Activated naive CD8-positive, alpha-beta T cell treated with anti-CD3 and anti-CD28 coated beads, Interleukin-2, amount 10 ng/mL, durations not matched to agents 7 days and 5 days (primary cell): ENCODE results near the gene NABP2. TPM values are rescaled to one million over a fixed set of nuclear protein-coding genes. Genes with fewer than 3 reads are reported as not detected.
A peak's percentile ranks its signal among the peaks of the same experiment; 100 is the strongest.

Source experiments
- ATAC-seq: fragments of 150-1000 bp; cut with Tn5 transposase; one replicate; pipeline ENCODE4 v1.10.0; 2021; ENCODE audit warnings: low read depth, moderate library complexity
- POLR2A ChIA-PET: fragments of 350-600 bp; sonication (Branson Sonifier 250); formaldehyde crosslinking; loops from one replicate; lab custom pipeline; 2021; ENCODE audit warnings: antibody characterized with exemption; lab: Charles Lee
- DNase-seq: peaks from one replicate; pipeline ENCODE4 v3.0.0; 2021
- H3K27ac Mint-ChIP-seq: one replicate; pipeline ENCODE4 v1.8.0; 2022; ENCODE audit warnings: mild to moderate bottlenecking, mixed read lengths
- H3K27me3 Mint-ChIP-seq: one replicate; pipeline ENCODE4 v1.8.0; 2022; ENCODE audit warnings: mild to moderate bottlenecking, moderate library complexity, mixed read lengths
- H3K36me3 Mint-ChIP-seq: one replicate; pipeline ENCODE4 v1.8.0; 2021; ENCODE audit warnings: mild to moderate bottlenecking, mixed read lengths
- H3K4me1 Mint-ChIP-seq: one replicate; pipeline ENCODE4 v1.8.0; 2021; ENCODE audit warnings: mixed read lengths
- H3K4me3 Mint-ChIP-seq: one replicate; pipeline ENCODE4 v1.8.0; 2022; ENCODE audit warnings: mild to moderate bottlenecking, moderate library complexity, mixed read lengths
- H3K9me3 Mint-ChIP-seq: one replicate; pipeline ENCODE4 v1.8.0; 2021; ENCODE audit warnings: mixed read lengths
- total RNA-seq, 2 experiments: library from RNA; stranded (reverse); gene quantifications; one replicate each; pipeline ENCODE4 v1.2.3, GENCODE V29; 2021

NABP2 gene
- total RNA-seq, 2 experiments from 2014 or later = 43.4 to 47.1 TPM

- peak; percentile 15 for ATAC-seq
These were observed 2.8 kb upstream of the NABP2 start for GRCh38 chr12:56221232-56221756.

GRCh38 chr12:56221757-56222530 is 2.2 kb upstream of the NABP2 start, which contains the start of gene RNF41:
Gene RNF41 (minus strand): TSS chr12:56221922. CDS start chr12:56214047, 7,875 bp downstream.
- Mint-ChIP-seq H3K36me3 (peaks cover 5% of the 10 kb centered on the region), H3K27ac (peak within 1 kb of the TSS; percentile 91), H3K4me1 (peaks cover 34% of the 10 kb centered on the region), H3K4me3 (peak within 1 kb of the TSS; percentile 96), H3K9me3 (no peaks in the 10 kb centered on the region), H3K27me3 (no peaks in the 10 kb centered on the region)
- ATAC-seq (peak; percentile 83), DNase-seq (peak; percentile 92)
- POLR2A ChIA-PET = interaction anchor here (0.8 to 4.0 kb wide), 23 partner anchors 14 to 300 kb away, joined by 3 to 39 read pairs (median 4); partner anchors contain the start of genes ANKRD52, CNPY2, COQ10A and ESYT1

More at GRCh38 chr12:56221232-56221756, 2.8 kb upstream of the NABP2 start:
- POLR2A ChIA-PET = interaction anchor here (0.9 to 4.0 kb wide), 18 partner anchors 15 to 301 kb away, joined by 3 to 39 read pairs (median 4); partner anchors contain the start of genes ANKRD52, COQ10A, ESYT1 and IL23A
- Mint-ChIP-seq H3K27ac (peak overlapping the region; percentile 91), H3K9me3 (no peaks in the 10 kb centered on the region), H3K36me3 (peaks cover 7% of the 10 kb centered on the region), H3K4me1 (peaks cover 37% of the 10 kb centered on the region), H3K27me3 (no peaks in the 10 kb centered on the region), H3K4me3 (peak overlapping the region; percentile 96)
- no peak for DNase-seq

- Mint-ChIP-seq H3K27ac (peak overlapping the region; percentile 91), H3K4me1 (peaks cover 34% of the 10 kb centered on the region), H3K36me3 (peaks cover 7% of the 10 kb centered on the region), H3K4me3 (peak overlapping the region; percentile 96), H3K27me3 (no peaks in the 10 kb centered on the region), H3K9me3 (no peaks in the 10 kb centered on the region)
- POLR2A ChIA-PET = interaction anchor here (0.8 to 4.0 kb wide), 20 partner anchors 17 to 299 kb away, joined by 3 to 39 read pairs (median 4); partner anchors contain the start of genes ANKRD52, CNPY2, COQ10A and ESYT1
- ATAC-seq (no peak), DNase-seq (no peak)
These were observed 1.6 kb upstream of the NABP2 start for GRCh38 chr12:56222531-56222895.

- Mint-ChIP-seq H3K4me1 (peaks cover 34% of the 10 kb centered on the region), H3K27ac (peak overlapping the region; percentile 38), H3K36me3 (peaks cover 7% of the 10 kb centered on the region), H3K9me3 (no peaks in the 10 kb centered on the region), H3K4me3 (peak overlapping the region; percentile 92), H3K27me3 (no peaks in the 10 kb centered on the region)
- ATAC-seq = no peak
- no peak for DNase-seq
- POLR2A ChIA-PET = interaction anchor here (0.7 to 4.0 kb wide), 2 partner anchors 34 to 310 kb away, joined by 4 to 34 read pairs; partner anchors contain the start of gene SMARCC2
These were observed 506 bp upstream of the NABP2 start for GRCh38 chr12:56223571-56224101.

GRCh38 chr12:56224954-56225353 is 812 bp downstream of the NABP2 start:
- H3K4me1 Mint-ChIP-seq = peaks cover 34% of the 10 kb centered on the region
- ATAC-seq (no peak), DNase-seq (no peak)
- no peaks in the 10 kb centered on the region for H3K27me3 Mint-ChIP-seq
- peak overlapping the region; percentile 92 for H3K4me3 Mint-ChIP-seq
- POLR2A ChIA-PET = no interaction called here
- no peaks in the 10 kb centered on the region for H3K9me3 Mint-ChIP-seq
- H3K36me3 Mint-ChIP-seq = peaks cover 13% of the 10 kb centered on the region
- H3K27ac Mint-ChIP-seq = peak overlapping the region; percentile 71

GRCh38 chr12:56229082-56229481 is 4.9 kb downstream of the NABP2 start:
- POLR2A ChIA-PET = no interaction called here
- no peak overlapping the region for H3K27ac Mint-ChIP-seq
- H3K9me3 Mint-ChIP-seq = no peaks in the 10 kb centered on the region
- DNase-seq (no peak), ATAC-seq (no peak)
- peaks cover 19% of the 10 kb centered on the region for H3K4me1 Mint-ChIP-seq
- peaks cover 13% of the 10 kb centered on the region for H3K36me3 Mint-ChIP-seq
- H3K4me3 Mint-ChIP-seq = no peak overlapping the region
- H3K27me3 Mint-ChIP-seq = no peaks in the 10 kb centered on the region

- H3K27me3 Mint-ChIP-seq = no peaks in the 10 kb centered on the region
- POLR2A ChIA-PET = no interaction called here
- peaks cover 13% of the 10 kb centered on the region for H3K36me3 Mint-ChIP-seq
- H3K27ac Mint-ChIP-seq = no peak within 1 kb of the TSS
- H3K4me1 Mint-ChIP-seq = peaks cover 13% of the 10 kb centered on the region
- H3K9me3 Mint-ChIP-seq = no peaks in the 10 kb centered on the region
- H3K4me3 Mint-ChIP-seq = no peak within 1 kb of the TSS
- ATAC-seq = no peak
- DNase-seq = no peak
These were observed 5.8 kb downstream of the NABP2 start, which contains the start of gene SLC39A5 for GRCh38 chr12:56229916-56230431. Gene SLC39A5 (plus strand): TSS chr12:56230051. CDS start chr12:56231275, 1,224 bp downstream.

- Mint-ChIP-seq H3K27ac (no peak overlapping the region), H3K4me1 (peaks cover 7% of the 10 kb centered on the region), H3K4me3 (no peak overlapping the region), H3K9me3 (no peaks in the 10 kb centered on the region), H3K36me3 (peaks cover 13% of the 10 kb centered on the region), H3K27me3 (no peaks in the 10 kb centered on the region)
- DNase-seq = no peak
- POLR2A ChIA-PET = no interaction called here
- no peak for ATAC-seq
These were observed 6.5 kb downstream of the NABP2 start for GRCh38 chr12:56230432-56231183.

GRCh38 chr12:56231184-56231582 is 7.0 kb downstream of the NABP2 start:
- Mint-ChIP-seq H3K27ac (no peak overlapping the region), H3K4me1 (peaks cover 2% of the 10 kb centered on the region), H3K9me3 (no peaks in the 10 kb centered on the region), H3K36me3 (peaks cover 10% of the 10 kb centered on the region), H3K4me3 (no peak overlapping the region), H3K27me3 (no peaks in the 10 kb centered on the region)
- ATAC-seq (no peak), DNase-seq (no peak)
- POLR2A ChIA-PET = no interaction called here

GRCh38 chr12:56234746-56235436 is 10.7 kb downstream of the NABP2 start:
- no peaks in the 10 kb centered on the region for H3K27me3 Mint-ChIP-seq
- no peaks in the 10 kb centered on the region for H3K36me3 Mint-ChIP-seq
- no peak for ATAC-seq
- H3K27ac Mint-ChIP-seq = no peak overlapping the region
- no peak for DNase-seq
- peaks cover 2% of the 10 kb centered on the region for H3K4me1 Mint-ChIP-seq
- no peaks in the 10 kb centered on the region for H3K9me3 Mint-ChIP-seq
- POLR2A ChIA-PET = no interaction called here
- no peak overlapping the region for H3K4me3 Mint-ChIP-seq

- H3K27me3 Mint-ChIP-seq = no peaks in the 10 kb centered on the region
- ATAC-seq (no peak), DNase-seq (no peak)
- H3K4me3 Mint-ChIP-seq = no peak overlapping the region
- H3K27ac Mint-ChIP-seq = no peak overlapping the region
- H3K4me1 Mint-ChIP-seq = no peaks in the 10 kb centered on the region
- H3K36me3 Mint-ChIP-seq = no peaks in the 10 kb centered on the region
- no peaks in the 10 kb centered on the region for H3K9me3 Mint-ChIP-seq
- POLR2A ChIA-PET = interaction anchor here (0.9 kb wide), 1 partner anchor 14 kb away, joined by 4 read pairs; the partner anchor contains the start of gene RNF41
These were observed 11.9 kb downstream of the NABP2 start for GRCh38 chr12:56236091-56236490.

- ATAC-seq = no peak
- Mint-ChIP-seq H3K27me3 (no peaks in the 10 kb centered on the region), H3K4me3 (no peak overlapping the region), H3K4me1 (no peaks in the 10 kb centered on the region), H3K9me3 (no peaks in the 10 kb centered on the region), H3K27ac (no peak overlapping the region), H3K36me3 (no peaks in the 10 kb centered on the region)
- DNase-seq = no peak
- POLR2A ChIA-PET = no interaction called here
These were observed 12.8 kb downstream of the NABP2 start for GRCh38 chr12:56236985-56237384.
